Measurements from ENCODE around the gene ZSCAN10.

DNA sequence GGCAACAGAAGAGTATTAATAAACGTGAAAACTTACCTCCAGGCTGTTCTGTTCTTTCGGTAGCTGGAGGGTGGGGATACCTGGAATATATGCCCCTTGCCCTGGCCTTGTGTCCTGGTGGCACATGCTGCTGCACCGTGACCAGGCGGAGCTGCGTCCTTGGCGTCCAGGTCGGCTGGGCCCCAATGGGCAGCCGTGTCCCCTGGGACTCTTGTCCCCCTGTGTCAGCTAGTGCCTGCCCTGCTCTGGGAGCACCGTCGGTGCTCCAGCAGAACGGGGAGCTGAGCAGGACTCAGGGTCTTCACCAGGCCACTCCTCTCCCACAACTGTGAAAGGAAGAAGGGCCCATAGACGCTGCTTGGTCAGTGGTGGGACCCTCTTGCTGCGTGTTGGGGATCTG, 43.7 kb upstream of the ZSCAN10 start:
- TF ChIP-seq, protein P1, sequence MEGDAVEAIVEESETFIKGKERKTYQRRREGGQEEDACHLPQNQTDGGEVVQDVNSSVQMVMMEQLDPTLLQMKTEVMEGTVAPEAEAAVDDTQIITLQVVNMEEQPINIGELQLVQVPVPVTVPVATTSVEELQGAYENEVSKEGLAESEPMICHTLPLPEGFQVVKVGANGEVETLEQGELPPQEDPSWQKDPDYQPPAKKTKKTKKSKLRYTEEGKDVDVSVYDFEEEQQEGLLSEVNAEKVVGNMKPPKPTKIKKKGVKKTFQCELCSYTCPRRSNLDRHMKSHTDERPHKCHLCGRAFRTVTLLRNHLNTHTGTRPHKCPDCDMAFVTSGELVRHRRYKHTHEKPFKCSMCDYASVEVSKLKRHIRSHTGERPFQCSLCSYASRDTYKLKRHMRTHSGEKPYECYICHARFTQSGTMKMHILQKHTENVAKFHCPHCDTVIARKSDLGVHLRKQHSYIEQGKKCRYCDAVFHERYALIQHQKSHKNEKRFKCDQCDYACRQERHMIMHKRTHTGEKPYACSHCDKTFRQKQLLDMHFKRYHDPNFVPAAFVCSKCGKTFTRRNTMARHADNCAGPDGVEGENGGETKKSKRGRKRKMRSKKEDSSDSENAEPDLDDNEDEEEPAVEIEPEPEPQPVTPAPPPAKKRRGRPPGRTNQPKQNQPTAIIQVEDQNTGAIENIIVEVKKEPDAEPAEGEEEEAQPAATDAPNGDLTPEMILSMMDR (IDR thresholded peaks at IDR 0.05) = no peak
- TF ChIP-seq POLR2A (IDR thresholded peaks at IDR 0.05) = no peak

Data from gastroesophageal sphincter (tissue), 3 donors.